Inferior parietal cortex (tissue), 1 donor: ENCODE results near the gene SLC1A3.

Experiments
- DNase-seq: peaks from one replicate; pipeline ENCODE4 v3.0.0-alpha.2; 2016; ENCODE audit errors: extremely low spot score

Gene SLC1A3

DNA sequence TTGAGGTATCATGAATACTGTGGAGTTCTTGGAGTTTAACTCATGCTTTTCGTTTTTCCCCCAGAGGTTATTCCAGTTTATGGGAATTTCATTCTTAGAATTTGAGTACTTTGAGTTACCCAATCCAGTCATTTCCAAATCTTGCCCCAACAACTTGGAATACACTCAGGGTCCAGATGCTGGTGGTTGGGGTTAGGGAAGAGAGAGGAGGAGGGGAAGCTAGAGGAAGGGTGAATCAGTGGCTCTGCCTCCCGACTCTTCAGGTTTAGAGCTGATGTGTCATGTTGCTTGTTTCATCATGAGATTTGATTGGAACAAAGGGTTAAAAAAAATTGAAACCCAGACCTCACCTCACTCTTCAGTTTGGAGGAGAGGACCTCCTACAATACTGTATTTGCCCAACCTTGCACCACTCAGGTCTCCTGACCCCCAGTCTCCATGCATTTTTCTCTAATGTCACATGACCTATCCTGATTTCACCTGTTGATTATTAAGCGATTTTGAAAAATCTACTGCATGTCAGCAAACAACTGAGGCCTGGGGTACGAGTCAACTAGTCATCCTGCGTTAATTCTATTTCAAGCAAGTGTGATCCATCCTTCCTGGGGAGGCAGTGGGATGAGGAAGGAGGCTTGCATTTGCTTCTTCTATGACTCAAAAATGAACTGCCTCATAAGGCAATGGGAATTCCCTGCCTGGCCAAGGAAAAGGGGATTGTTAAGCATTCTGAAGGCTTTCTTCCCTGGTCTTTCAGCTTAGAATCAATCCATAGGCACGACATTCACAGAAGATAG is 6.2 kb upstream of the SLC1A3 start:
- DNase-seq: no peak

DNA sequence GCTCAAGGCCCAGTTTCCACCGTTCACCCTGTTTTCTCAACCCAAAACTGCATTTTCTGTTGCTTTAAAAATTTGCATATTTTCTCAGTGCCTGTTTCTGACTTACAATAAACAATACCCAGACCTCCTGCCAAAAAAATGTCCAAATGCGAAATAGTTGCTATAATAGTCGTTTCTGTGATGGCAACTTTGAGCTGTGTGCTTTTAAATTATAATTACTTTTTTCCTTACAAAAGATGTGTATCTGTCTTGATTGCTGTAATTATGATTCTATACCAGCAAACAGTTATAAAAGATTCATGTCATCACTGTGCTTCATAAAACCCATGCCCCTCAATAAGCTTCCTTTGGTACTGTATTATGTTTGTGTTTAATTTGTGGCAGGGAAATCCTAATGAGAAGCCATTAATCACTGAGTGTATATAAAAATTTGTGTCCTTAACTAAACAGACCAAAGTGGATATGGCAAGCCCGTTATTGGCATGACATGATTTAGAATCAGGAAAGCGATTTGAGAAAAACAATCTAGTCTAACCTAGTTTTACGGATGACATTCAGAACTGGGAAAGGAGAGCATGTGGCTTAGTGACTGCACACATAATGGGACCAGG is 5.4 kb upstream of the SLC1A3 start:
- peak; percentile 73 for DNase-seq

DNA sequence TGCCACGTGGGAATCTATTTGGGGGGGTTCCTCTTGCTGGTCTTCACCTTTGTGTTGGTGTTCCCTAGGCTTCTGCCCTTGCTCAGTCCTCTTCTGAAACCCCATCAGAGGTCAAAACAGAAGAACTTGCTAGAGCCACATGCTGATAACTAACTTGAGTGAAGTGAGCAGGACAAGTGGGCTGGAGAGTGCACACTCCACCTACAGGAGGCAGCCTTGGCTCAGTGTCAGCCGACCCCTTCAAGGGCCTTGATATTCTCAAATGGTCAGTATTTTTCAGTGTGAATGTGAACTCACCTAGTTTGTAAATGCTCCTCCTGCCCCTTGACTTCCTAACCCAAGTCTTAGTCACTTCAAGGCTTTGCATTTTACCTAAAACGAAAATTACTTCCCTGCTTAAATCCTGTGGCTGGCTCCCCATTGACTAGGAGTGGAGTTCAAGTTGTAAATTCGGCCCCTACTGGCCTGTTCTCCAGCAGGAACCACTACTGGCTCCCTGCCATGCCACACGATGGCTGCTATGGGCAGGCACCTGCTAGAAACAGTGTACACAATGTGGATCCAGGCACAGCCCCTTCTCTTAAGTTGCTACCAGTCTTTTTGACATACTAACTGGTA is 3.6 kb upstream of the SLC1A3 start:
- DNase-seq: no peak

DNA sequence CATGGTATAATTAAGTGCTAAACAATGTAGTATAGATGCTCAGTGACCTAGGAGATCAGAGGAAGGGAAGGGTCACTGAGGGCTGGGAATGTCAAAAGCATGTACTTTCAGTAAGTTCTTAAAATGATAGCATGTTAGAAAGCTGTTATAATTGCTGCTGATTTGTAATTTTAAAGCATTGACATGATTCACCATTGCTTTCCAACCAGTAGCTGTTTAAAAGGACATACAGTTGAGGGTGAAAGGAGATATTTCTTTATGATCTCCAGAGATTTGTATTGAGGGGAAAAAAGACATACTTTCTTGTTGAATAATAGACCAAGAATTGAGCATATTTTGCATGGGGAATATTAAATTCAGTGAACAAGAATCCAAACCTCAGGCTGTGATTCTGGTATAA is 1.2 kb upstream of the SLC1A3 start:
- no peak for DNase-seq

DNA sequence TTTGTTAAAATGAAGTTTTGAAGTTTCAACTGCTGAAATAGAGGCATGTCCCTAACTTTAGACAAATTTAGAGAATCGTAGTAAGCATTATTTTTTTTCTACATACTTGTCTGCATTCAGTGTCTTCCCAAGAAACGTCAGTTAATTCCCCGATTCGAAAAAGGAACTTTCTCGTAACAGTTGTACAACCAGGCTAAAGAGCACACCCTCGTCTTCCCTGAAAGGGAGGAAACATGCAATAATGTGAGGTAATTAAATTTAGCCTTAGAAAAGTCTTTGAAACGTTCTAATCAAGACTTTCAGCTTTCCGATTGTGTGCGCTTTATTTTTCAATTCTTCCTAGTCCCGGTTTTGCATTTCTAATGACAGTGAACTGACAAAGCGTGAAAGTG is 374 bp upstream of the SLC1A3 start:
- peak; percentile 68 for DNase-seq

DNA sequence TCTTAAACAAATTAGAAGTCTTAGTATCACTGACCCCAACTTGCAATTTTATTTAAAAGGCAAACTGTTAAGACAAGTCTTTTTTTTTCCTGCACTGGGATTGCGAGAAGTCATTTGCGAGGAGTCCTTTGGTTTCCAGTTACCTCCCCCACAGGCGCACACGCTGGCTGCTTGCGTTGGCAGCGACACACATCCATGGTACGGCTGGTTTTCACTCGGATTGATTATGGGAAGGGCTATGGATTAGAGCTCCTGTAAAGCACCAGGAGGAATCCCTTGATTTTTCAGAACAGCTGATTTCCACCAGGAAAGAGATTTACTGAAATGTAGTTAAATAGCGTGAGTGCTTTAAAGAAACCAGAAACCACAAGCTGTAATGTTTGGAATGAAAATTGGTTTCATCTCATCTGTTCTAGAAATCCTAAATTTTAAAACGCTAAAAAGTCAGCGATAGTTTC is 737 bp downstream of the SLC1A3 start:
- DNase-seq: peak; percentile 74

DNA sequence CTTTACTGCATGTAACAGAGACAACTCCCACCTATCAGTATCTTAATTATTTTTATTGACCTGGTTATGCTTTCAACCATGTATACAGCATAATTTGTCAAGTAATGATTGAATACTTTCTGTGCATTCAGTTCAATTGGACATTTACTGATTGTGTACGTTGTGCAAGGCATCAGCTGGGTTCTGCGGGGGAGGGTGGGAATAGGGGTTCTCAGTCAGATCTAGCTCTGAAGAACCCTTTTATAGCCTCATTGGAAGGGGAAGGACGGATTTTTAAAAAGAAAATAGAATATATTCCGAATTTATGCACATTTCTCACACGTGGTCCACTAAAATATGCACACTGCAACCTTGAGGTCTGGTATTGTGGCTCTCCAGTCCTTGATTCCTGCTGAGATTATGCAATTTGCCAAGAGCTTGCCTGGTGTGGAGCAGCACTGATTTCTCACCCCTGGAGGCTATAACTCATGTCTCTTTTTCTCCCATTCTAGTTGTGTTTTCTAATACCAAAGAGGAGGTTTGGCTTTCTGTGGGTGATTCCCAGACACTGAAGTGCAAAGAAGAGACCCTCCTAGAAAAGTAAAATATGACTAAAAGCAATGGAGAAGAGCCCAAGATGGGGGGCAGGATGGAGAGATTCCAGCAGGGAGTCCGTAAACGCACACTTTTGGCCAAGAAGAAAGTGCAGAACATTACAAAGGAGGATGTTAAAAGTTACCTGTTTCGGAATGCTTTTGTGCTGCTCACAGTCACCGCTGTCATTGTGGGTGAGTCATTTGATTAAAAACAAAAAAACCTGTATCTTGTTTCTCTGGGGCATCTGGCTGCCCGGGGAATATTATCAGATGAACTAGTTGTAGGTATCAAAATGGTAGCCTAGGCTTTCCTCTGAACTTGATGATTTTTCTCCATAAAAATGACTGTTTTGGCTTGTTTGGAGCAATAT is 1.7 kb downstream of the SLC1A3 start:
- DNase-seq: no peak

DNA sequence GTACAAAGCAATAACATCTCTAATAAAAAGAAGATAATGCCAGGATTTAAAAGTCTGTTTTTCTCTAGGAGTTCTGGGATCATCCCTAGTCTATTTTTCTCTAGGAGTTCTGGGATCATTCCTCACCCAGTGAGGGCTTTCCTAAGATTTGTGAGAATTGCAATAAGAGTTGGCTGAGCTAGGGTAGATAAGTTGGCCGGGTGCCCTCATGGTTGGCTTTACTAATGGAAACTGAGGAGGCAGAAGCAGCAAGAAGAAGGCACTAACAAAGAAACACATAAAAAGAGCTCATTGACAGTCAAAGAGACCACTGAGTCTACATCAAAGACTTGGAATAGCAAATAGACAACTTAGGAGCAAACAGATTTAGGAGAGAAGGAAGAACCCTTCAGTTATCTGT is 4.2 kb downstream of the SLC1A3 start:
- DNase-seq: no peak

DNA sequence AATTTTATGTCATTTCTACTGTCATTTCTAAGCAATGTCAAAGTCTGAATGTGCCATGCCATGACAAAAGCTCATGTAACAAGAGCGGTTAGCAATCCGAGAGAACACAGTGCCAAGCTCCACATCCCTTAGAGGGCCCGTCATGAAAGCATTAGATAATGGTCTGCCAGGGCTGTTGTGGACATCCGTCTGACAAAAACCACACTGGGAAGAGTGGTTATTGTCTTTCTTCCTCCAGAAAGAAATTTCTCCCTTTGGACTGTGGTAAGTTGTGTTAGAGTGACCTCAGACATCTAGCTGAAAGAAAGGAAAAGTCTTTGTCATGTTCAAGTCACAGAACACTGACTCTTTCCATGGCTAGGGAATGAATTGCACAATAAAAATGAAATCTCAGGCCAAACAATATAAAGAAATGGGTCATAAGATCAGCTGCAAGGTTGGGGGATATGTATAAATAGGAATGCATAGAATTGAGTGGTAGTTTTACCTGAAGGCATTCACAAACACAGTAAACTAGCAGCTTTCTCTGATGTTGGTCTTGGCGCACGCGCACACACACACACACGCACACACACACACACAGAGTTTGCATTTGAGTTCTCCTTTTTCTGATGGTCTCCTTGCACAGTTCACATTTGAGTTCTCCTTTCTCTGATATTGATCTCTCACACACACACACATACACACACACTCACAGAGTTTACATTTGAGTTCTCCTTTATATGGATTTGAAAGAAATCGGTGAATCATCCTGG is 5.3 kb downstream of the SLC1A3 start:
- DNase-seq: no peak

DNA sequence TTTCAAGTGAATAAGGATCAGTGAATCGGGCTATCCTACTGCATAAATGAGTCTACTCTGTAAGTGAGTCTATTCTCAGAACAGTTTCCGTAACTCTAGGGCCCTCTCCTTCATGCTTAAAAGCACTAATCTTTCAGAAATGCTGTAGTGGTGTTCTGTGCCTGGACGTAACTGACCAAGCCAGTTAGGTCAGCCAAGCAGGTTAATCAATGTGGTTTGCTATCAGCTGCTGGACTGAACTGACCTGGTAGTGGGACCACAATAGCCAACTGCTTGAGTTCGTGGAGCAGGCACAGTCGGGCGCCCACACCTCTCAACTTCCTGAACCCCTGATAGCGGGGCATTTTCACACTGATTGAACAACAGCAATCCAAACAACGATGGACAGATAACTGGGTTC is 6.8 kb downstream of the SLC1A3 start:
- DNase-seq: no peak

DNA sequence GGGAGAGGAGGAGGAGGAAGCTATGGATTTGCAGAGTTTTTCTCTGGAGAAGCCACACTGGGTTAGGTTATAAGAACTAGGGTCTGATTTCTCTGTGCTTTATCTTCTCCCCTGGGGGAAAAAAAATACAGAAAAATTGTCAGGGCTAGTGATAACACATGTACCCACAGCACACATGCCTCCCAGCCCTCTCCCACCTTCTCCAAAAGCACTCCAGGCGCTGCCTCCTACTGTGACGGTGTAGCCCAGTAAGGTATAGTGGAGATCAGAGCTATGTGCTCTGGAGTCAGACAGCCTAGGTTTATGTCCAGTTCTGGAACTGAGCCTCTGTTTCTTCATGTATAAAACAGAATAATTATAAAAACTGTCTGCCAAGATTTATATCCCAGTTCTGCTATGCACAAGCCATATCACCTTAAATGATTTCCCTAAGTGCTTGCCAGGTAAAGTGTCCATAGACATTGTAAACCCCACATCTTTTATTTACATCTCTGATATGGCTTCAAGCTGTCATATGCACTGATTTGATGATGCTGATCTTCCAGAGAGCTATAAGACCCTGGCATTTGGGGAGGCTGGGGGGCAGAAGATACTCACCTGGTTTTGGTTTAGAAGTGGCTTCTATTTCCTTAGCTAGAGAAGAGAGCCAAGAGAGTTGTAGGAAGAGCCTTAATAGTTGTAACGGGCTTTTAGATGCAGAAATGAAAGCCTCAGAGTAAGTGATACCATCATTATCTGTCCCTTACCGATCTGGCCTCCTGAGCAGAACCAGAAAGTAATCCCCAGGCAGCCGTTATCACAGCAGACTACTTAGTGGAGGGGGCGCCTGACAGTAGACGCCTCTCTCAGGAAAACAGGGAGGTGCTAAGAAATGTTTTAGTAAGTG is 7.6 kb downstream of the SLC1A3 start:
- DNase-seq: no peak

DNA sequence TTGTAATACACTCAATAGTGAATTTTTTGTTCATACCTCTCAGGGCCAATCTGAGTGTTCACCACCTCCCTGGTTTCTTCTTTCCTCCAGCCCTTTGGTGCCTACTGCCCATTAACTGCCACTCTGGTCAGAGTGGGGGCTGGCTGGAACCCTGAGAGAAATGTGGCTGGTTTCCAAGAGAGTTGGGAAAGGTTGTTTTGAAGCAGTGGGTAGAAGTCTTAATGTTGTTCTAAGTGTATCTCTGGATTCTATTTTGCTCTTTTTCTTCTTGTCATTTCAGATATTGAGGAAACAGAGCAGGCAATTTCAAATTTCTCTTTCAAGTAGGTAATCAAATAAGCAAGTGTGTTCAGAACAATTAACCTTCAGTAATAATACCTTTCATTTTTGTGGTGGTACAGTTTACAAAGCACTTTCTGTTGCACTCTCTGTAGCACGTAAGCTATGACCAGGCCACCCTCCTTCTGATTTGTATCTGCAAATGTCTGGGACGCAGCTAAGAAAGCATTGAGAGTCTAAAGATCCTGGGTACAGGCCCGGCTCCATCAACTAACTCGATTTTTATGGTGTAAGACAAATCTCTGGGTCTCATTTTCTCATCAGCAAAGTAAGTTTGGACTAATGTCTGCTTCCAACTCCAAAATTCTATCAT is 8.4 kb downstream of the SLC1A3 start:
- DNase-seq: no peak

DNA sequence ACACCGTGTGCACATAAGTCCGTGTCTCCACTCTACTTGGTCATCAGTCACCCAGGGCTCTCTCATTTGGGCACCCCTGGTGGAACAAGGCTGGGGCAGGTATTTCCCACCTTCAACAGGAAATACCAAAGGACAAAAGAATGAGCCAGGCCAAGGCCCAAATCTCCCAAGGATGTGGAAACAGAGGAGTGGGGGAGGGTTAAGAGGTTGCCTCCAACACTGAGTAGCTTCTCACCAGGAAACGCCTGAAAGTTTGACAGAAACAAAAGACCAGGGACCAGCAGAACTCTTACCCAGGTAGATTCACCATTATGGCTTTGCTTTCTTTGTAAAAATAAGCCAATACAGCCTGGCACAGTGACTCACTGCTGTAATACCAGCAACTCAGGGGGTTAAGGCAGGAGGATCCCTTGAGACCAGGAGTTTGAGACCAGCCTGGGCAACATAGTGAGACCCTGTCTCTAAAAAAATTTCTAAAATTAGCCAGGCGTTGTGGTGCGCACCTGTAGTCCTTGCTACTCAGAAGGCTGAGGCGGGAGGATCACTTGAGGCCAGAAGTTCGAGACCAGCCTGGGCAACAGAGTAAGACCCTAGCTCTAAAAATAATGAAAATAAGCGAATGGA is 12.7 kb downstream of the SLC1A3 start:
- no peak for DNase-seq

DNA sequence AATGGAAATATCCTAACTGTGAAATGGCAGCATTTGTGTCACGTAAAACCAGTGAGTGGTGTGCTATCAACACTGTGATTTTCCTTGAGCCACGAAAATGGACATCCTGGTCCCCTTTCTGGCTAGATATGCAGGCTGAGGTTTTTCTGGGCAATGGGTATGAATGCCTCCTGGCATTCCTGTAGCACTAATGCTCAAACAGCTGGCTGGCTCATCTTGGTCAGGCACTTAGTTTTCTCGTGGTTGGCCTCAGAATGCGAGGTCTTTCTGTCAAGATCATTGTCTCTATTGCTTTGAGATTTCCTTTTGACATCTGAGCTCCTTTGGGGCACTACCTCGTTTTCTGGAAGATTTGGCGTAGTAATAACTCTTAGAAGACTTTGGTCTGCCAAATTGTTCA is 15.6 kb downstream of the SLC1A3 start:
- DNase-seq: no peak

DNA sequence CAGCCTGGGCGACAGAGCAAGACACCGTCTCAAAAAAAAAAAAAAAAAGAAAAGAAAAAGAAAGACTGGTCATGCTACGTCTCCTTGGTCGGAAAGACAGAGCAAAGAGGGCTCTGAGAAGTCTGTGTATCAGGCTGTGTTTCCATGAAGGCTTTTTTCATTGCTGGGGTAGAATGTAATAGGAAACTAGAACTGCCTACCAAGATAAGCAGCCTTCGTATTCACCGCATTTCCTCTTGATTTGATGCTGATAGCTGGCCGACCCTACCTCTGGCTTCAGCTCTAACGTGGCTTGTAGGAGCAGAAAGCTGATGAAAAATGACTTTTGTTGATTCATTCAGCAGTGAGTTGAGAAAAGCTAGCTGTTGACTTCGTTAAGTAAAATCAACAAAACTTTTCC is 17.4 kb downstream of the SLC1A3 start:
- no peak for DNase-seq

DNA sequence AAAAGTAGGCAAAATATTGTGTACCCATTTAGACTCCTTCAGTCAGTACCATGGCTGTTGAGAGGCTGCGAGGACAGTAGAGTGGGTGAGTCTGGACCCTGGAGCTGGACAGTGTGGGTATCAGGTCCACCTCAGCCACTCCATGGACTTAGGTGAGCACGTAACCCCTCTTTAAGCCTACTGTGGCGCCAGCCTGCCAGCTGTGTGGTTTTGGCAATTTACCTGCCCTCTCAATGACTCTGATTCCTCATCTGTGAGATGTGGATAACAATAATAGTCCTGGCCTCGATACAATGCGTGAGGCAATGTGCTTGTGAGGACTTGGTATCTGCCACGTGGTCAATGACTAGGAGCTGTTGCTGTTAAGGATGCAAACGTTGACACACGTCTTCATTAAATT is 17.9 kb downstream of the SLC1A3 start:
- DNase-seq: no peak

DNA sequence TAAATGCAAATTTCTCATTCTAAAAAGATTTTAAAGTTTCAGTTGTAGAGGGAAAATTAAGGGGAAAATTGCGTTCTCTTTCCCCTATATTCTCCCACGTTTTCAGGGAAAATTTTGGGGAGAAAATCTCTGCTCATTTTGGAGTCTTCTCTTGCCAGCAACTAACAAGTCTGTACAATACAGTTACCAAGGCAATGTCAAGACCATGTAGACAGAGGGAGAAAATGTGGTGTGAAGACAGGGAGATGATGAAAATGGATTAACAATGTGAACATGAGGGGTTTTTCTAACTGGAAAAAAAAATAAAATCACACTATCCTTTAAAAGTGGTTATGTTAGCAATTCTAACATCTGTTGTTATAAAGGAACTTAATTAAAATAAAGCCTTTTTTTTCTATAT is 22.3 kb downstream of the SLC1A3 start:
- DNase-seq: no peak

DNA sequence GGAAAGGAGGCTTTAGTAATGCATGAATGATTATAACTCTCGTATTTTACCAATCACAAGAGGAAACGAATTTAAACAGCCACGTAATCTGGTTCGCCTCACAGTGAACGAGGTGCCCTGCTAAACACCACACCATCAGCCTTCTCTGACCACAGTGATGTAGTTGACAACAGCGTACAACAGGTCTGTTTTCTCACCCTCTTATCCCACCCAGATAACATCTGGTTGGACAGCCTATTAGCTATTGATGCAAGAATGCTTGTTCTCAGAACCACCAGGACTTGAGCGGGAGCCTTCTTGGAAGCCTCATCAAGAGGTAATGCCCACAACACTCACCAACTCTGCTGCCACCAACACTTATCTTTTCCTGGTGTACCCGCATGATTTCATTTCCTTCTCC is 23.3 kb downstream of the SLC1A3 start:
- no peak for DNase-seq
